IPS-20b (cell line): ENCODE results near the gene DNAJC24.
"Not testable (repeated sequence)": the region's sequence is repeated elsewhere in the genome, so short reads cannot be mapped to it uniquely, and the experiment has no call there.

Source experiments
- H3K27ac ChIP-seq: one replicate; pipeline ENCODE4 v1.5.1; 2013; ENCODE audit warnings: low read length
- H3K27me3 ChIP-seq: 2 replicates; pipeline ENCODE4 v1.6.1; 2013; ENCODE audit warnings: mild to moderate bottlenecking, low read length, inconsistent platforms; ENCODE audit not compliant: insufficient read depth
- H3K36me3 ChIP-seq: 2 replicates; pipeline ENCODE4 v1.6.1; 2013; ENCODE audit warnings: low read depth, mild to moderate bottlenecking, inconsistent platforms, low read length, moderate library complexity; ENCODE audit not compliant: insufficient read depth
- H3K4me1 ChIP-seq: 2 replicates; pipeline ENCODE4 v1.6.1; 2013; ENCODE audit warnings: mild to moderate bottlenecking, control low read depth, inconsistent platforms, low read length, moderate library complexity; ENCODE audit not compliant: insufficient read depth
- H3K4me3 ChIP-seq: 2 replicates; pipeline ENCODE4 v1.5.1; 2013; ENCODE audit warnings: mild to moderate bottlenecking, low read length, inconsistent platforms
- H3K9ac ChIP-seq: 2 replicates; pipeline ENCODE4 v1.6.1; 2013; ENCODE audit warnings: low read depth, mild to moderate bottlenecking, inconsistent platforms, low read length, moderate library complexity
- H3K9me3 ChIP-seq: 2 replicates; pipeline ENCODE4 v1.6.1; 2013; ENCODE audit warnings: mild to moderate bottlenecking, low read depth, low read length, inconsistent platforms; ENCODE audit not compliant: insufficient read depth

Gene DNAJC24

GRCh38 chr11:31369348-31370329 is at the start of gene DNAJC24, which contains the start of gene DCDC1:
TSS of gene DNAJC24 (plus strand) at chr11:31369860. CDS start at chr11:31370749, 889 bp downstream.
TSS of gene DCDC1 (minus strand) at chr11:31369739. CDS start at chr11:31328280, 41,459 bp downstream.
- Histone ChIP-seq H3K4me3 (peak within 1 kb of the TSS; percentile 96), H3K27ac (no peak within 1 kb of the TSS), H3K36me3 (no peaks in the 10 kb centered on the region), H3K9ac (peak within 1 kb of the TSS; percentile 91), H3K4me1 (no peaks in the 10 kb centered on the region), H3K27me3 (no peaks in the 10 kb centered on the region), H3K9me3 (no peaks in the 10 kb centered on the region)

- not testable (repeated sequence) for H3K4me1 ChIP-seq, H3K4me3 ChIP-seq, H3K9ac ChIP-seq, H3K9me3 ChIP-seq, H3K27me3 ChIP-seq, H3K36me3 ChIP-seq, H3K27ac ChIP-seq
Observed at GRCh38 chr11:31321494-31321893, 48.2 kb upstream of the DNAJC24 start.

GRCh38 chr11:31323145-31323544 is 46.5 kb upstream of the DNAJC24 start:
- H3K27ac ChIP-seq, result no peak overlapping the region
- H3K9ac ChIP-seq, result no peak overlapping the region
- no peaks in the 10 kb centered on the region for H3K9me3 ChIP-seq
- H3K36me3 ChIP-seq, result no peaks in the 10 kb centered on the region
- no peaks in the 10 kb centered on the region for H3K4me1 ChIP-seq
- H3K27me3 ChIP-seq, result no peaks in the 10 kb centered on the region
- no peak overlapping the region for H3K4me3 ChIP-seq

DNA sequence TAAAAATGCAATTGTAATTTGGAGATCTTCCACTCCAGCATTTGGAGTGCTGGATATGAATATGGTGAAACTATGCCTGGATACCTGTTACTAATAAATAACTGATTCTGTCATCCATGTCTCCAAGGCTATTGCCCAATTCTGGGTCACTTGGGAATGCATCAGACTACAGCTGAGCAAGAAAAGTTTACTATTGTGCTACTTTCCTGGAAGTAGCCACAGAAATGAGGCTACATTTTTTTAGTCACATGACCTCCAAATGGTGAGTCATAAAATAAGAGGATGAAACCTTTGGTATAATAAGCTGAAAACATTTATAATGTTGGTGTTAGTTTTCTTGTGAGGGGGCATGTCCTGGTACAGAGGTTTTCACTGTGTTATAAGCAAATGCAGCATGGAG is 44.5 kb upstream of the DNAJC24 start:
- H3K9me3 ChIP-seq, result no peaks in the 10 kb centered on the region
- H3K36me3 ChIP-seq, result no peaks in the 10 kb centered on the region

GRCh38 chr11:31326470-31327148 is 43.1 kb upstream of the DNAJC24 start:
- H3K27me3 ChIP-seq, result no peaks in the 10 kb centered on the region
- H3K9ac ChIP-seq, result no peak overlapping the region
- H3K4me1 ChIP-seq, result no peaks in the 10 kb centered on the region
- no peak overlapping the region for H3K4me3 ChIP-seq
- no peaks in the 10 kb centered on the region for H3K36me3 ChIP-seq
- no peaks in the 10 kb centered on the region for H3K9me3 ChIP-seq
- H3K27ac ChIP-seq, result no peak overlapping the region

More for the DNA sequence above, 44.5 kb upstream of the DNAJC24 start:
- Histone ChIP-seq H3K4me1 (no peaks in the 10 kb centered on the region), H3K27me3 (no peaks in the 10 kb centered on the region), H3K4me3 (no peak overlapping the region), H3K9ac (no peak overlapping the region), H3K27ac (no peak overlapping the region)

DNA sequence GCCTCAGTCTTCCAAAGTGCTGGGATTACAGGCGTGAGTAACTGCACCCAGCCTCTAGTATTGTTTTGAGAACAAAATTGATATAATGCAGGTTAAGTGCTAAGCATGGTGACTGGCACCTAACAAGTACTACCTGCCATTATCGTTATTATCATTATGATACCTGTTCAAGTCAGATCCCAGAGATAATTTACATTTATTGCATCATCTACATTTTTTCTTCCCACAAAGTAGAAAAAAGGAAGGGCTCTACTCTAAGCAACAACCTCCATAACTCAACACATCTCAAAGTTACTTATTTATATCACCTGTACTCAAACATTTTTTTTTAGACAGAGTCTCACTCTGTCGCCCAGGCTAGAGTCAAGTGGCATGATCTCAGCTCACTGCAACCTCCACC is 42.2 kb upstream of the DNAJC24 start:
- Histone ChIP-seq H3K9me3 (no peaks in the 10 kb centered on the region), H3K4me1 (no peaks in the 10 kb centered on the region), H3K27ac (no peak overlapping the region), H3K9ac (no peak overlapping the region), H3K4me3 (no peak overlapping the region), H3K36me3 (no peaks in the 10 kb centered on the region), H3K27me3 (no peaks in the 10 kb centered on the region)

GRCh38 chr11:31328697-31329096 is 41.0 kb upstream of the DNAJC24 start:
- no peak overlapping the region for H3K4me3 ChIP-seq
- no peaks in the 10 kb centered on the region for H3K36me3 ChIP-seq
- H3K9ac ChIP-seq, result no peak overlapping the region

GRCh38 chr11:31337806-31338205 is 31.9 kb upstream of the DNAJC24 start:
- H3K27me3 ChIP-seq, result no peaks in the 10 kb centered on the region
- no peaks in the 10 kb centered on the region for H3K36me3 ChIP-seq
- H3K9me3 ChIP-seq, result peaks cover 11% of the 10 kb centered on the region; the same call in 1 of the 2 replicates
- no peak overlapping the region for H3K9ac ChIP-seq
- no peak overlapping the region for H3K4me3 ChIP-seq
- H3K27ac ChIP-seq, result no peak overlapping the region
- H3K4me1 ChIP-seq, result no peaks in the 10 kb centered on the region

More at GRCh38 chr11:31328697-31329096, 41.0 kb upstream of the DNAJC24 start:
- H3K4me1 ChIP-seq, result no peaks in the 10 kb centered on the region
- H3K27ac ChIP-seq, result no peak overlapping the region
- no peaks in the 10 kb centered on the region for H3K27me3 ChIP-seq
- H3K9me3 ChIP-seq, result no peaks in the 10 kb centered on the region

DNA sequence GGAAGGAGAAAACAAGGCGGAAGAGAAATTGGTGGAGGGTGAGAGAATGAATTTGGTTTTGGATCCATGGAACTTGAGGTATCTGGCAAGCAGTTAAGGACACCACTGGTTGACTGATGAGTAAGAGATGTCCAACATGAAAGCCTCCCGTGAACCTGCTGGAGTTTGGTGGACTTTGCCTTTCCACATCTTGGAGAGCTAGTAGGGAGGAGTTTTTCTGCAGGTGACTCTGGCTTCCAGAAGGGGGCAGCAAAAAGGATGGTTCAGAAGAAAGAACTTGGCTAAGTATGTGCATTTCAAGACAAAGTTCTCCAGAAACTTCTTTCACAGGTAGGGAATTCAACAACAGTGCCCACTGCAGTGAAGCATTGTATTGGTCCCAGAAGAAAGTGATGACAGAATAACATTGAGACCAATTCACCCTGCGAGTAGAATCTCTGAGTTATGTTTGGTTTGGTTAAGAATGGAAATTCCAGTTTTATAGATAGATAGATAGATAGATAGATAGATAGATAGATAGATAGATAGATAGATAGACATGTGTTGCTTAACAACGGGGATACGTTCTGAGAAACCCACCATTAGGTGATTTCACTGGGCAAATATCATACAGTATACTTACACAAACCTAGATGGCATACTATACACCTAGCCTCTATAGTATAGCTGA is 28.6 kb upstream of the DNAJC24 start:
- no peaks in the 10 kb centered on the region for H3K4me1 ChIP-seq
- no peaks in the 10 kb centered on the region for H3K27me3 ChIP-seq
- H3K36me3 ChIP-seq, result no peaks in the 10 kb centered on the region
- no peak overlapping the region for H3K27ac ChIP-seq
- no peak overlapping the region for H3K4me3 ChIP-seq
- no peak overlapping the region for H3K9ac ChIP-seq
- no peaks in the 10 kb centered on the region for H3K9me3 ChIP-seq

DNA sequence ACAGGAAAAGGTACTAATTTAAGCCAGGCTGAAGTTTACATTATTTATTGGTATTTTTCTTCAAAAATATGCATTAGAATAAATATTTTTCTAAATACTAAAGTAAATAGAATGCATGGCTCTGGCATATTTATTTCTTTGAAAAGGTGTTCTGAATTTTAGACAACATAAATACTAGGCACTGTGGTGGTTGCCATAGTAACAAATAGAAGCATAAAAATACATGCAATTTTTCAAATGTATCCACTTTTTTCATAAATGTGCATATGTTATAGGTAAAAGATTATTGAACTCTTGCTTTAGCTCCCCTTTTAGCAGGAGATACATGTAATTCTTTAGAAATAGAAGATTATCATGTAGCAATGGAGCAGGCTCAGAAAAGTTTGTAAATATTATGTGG is 18.5 kb upstream of the DNAJC24 start:
- Histone ChIP-seq H3K9ac (no peak overlapping the region), H3K27ac (no peak overlapping the region), H3K4me3 (no peak overlapping the region), H3K27me3 (no peaks in the 10 kb centered on the region), H3K9me3 (no peaks in the 10 kb centered on the region), H3K4me1 (peaks cover 4% of the 10 kb centered on the region; the same call in 1 of the 2 replicates), H3K36me3 (no peaks in the 10 kb centered on the region)

- H3K9me3 ChIP-seq, result no peaks in the 10 kb centered on the region
- H3K4me3 ChIP-seq, result no peak overlapping the region
- H3K27ac ChIP-seq, result no peak overlapping the region
- H3K9ac ChIP-seq, result no peak overlapping the region
- H3K36me3 ChIP-seq, result no peaks in the 10 kb centered on the region
- H3K27me3 ChIP-seq, result no peaks in the 10 kb centered on the region
- H3K4me1 ChIP-seq, result peaks cover 4% of the 10 kb centered on the region; the same call in 1 of the 2 replicates
Observed at GRCh38 chr11:31355131-31355530, 14.5 kb upstream of the DNAJC24 start.
